K562 treated with DMSO at 1 percent for 12 hours (cell line): ENCODE results near the gene PNPLA7. TPM values are rescaled to one million over a fixed set of nuclear protein-coding genes. Genes with fewer than 3 reads are reported as not detected.

ENCODE experiments used
- total RNA-seq: library from RNA; unstranded; fragments of 300-600 nt; gene quantifications from 2 replicates; pipeline ENCODE4 v1.2.3, GENCODE V29; 2022; ENCODE audit not compliant: insufficient read depth

Gene PNPLA7
- total RNA-seq, result 0.81 and 1.3 TPM in 2 replicates

DNA sequence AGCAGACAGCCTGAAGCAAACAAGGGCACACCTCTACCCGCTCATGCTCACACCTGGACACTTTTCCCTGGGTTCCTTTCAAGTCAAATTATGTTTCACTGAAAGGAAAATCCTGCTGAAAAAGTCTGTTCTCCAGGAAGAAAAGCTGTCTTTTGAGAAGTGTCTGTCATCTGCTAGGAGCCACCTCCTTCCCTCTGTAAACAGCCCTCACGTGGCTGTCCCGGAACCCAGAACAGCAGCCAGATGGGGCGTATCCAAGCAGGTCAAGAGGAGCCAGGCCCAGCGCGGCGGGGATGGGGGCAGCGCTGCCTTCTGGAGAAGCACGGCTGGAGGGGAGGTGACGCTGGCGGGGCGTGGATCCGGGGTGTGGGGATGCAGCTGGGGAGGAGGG lies at the start of gene PNPLA7:
PNPLA7 (minus strand) TSS at position 172 of the 391 bp plus-strand sequence. CDS start 205 bp downstream, outside the sequence.

DNA sequence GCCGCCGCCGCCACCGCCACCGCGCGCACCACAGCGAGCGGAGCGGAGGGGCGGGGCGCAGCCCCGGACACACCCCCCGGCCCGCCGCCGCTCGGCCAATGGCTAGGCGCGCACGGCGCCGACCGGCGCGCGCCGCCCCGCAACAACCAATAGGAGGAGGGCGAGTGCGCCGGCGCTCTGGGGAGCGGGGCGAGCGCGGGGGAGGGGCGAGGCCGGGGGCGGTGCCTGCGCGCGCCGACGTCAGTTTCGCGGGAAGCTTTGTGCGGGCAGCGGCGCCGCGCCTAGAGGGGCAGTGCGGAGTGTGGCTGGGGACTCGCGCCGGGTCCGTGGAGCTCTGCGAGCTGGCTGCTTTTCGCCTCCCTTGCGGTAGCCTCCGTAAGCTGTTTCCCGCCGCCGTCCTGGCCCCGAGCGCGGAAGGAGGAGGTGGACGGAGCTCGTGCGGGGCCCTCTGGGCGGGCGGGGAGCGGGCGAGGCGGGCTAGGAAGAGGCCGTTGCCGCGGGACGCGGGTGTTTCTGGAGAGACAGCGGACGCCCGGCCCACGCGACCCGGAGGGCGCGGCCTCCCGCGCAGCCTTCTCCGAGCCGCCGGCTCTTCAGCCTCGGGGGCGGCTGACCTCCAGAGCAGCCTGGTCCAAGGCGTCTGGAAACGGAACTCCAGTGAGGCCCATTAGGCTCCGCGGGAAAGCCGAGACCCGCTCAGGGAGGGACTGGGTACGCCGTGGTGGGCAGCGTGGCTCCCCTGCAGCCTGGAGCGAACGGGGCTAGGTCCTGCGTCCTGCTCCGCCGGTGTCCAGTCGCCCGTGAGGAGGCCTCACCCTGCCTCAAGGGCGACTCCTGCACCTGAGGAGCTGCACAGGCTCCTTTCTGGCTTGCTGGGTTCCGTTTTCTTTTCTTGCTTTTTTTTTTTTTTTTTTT lies 40.5 kb upstream of the PNPLA7 start, which contains the start of gene ZMYND19:
ZMYND19 (minus strand) TSS at position 44 of the 915 bp plus-strand sequence. CDS start 249 bp downstream, outside the sequence.

DNA sequence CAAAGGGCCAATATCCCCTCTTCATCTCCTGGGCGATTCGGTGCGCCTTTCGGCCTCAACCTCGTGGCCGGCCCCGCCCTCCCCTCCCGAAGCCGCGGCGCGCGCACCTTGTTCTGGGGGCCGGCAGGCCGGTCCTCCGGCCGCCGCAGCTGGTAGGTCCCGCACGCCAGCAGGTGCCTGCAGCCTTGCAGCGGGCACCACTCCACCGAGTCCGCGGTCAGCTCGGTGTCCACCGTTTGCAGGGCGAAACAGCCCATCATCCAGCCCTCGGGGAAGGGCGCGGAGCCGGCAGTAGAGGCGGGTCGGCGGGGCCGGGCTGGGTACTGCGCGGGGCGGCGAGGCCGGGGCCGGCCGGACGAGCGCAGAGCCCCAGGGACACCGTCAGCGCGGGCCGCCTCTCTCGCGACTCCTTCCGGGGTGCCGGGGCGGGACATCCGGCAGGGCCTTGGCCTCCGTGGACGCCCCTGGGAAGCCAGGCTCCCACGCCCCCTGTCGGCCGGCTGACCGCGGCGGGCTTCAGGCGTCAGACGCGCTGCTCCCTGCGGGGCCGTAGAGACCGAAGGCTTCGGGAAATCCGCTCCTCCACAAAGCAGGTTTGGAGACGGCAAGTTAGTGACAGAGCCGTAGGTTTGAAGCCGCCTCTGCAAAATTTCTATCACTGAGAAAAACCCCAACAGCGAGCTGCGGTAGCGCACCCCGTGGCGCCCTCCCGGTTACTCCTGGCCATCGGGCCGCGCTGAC lies 28.5 kb upstream of the PNPLA7 start, which contains the start of gene DPH7:
DPH7 (minus strand) TSS at position 408 of the 741 bp plus-strand sequence; CDS start at position 260, 148 bp downstream.

GRCh38 chr9:137551264-137552021 lies 1.2 kb upstream of the PNPLA7 start, which contains the start of gene MRPL41:
MRPL41 (plus strand) TSS chr9:137551879; CDS start chr9:137552082, 203 bp downstream.

GRCh38 chr9:137459152-137459600 lies 91.0 kb downstream of the PNPLA7 start, which contains the start of gene NSMF:
NSMF (minus strand) TSS chr9:137459334; CDS start chr9:137459102, 232 bp downstream.

DNA sequence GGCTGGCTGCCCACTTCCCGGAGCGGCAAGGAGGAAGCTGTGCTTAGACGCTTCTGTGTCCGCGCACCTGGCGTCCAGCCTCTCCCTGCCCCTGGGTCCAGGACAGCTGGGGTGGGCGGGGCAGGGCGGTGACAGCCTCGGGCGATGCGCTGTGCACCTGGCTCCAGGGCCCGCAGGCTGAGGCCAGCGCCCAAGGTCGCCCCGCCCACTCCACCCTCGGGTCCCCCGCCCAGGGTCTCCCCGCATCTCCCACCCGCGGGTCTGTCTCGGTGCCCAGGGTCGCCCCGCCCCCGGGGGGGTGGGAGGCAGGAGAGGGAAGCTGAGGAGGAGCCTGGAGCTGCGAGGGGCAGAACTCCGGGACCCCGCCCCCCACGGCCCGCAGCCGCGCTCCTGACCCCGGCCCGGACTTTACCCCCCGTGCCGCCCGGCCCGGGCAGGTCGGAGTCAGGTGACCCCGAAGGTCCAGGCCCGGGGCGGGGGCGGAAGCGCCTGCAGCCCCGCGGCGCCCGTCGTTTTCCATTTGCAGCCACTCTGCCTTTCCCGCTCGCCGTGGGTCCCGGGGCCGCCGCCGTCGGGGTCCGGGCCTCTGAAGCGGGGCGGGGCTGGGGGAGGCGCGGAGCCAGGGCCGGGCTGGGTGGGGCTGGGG lies 108.8 kb downstream of the PNPLA7 start, which contains the start of gene ENTPD8:
ENTPD8 (minus strand) TSS at position 69 of the 646 bp plus-strand sequence. CDS start 3,072 bp downstream, outside the sequence.

DNA sequence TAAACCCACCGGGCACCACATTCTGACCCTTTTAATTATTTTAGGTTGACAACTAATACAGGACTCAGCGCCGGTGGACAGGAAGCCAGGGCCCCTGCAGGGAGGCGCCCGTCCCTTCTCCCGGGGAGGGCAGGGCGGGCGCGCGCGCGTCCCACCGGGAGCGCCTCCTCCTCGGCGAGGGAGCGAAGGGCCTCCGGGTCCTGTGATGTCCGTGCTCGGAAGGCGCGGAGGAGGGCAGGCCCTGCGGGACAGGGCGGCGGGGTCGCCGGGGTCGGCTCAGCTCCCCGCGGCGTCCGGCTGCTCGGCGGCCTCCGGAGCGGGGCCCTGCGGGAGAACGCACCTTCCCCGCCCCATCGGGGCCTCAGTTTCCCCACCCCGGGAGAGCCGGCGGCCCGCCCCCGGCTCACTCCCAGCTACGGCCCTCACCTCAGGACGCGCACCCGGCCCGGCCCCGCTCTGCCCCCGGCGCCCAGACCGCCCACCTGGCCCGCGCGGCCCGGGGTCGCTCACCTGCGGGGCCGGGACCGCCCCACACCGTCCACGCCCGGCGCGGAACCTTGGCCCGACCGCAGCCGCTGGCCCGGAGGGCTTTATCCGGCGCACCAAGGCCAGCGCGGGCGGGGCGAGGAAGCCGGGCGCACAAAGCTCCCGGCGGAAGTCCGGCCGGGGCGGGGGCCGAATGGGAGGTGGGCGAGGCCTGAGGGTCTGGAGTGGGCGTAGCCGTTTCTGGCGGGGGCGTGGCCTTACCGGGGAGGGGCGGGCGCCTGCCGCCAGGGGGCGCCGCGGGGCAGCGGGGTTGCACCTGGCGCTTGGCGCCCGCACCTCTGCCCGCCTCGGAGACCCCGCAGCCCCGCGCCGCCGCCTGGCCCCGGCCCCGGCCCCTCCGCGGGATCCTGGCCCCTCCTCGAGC lies 127.3 kb downstream of the PNPLA7 start, which contains the start of the genes EXD3 and NOXA1:
EXD3 (minus strand) TSS at position 559 of the 910 bp plus-strand sequence. CDS start 27,805 bp downstream, outside the sequence.
NOXA1 (plus strand) TSS at position 790 of the 910 bp plus-strand sequence. CDS start 137 bp downstream, outside the sequence.

Other genes starting within 250 kb of the PNPLA7 start
- 15.8 and 25.4 TPM in 2 replicates for gene NRARP, start 248.1 kb downstream of the PNPLA7 start, total RNA-seq
- gene EXD3, start 127.2 kb downstream of the PNPLA7 start, total RNA-seq, result 10.2 and 10.6 TPM in 2 replicates
- 1.6 TPM in 2 replicates for gene NOXA1, start 127.0 kb downstream of the PNPLA7 start, total RNA-seq
- gene ENTPD8, start 109.0 kb downstream of the PNPLA7 start, total RNA-seq, result 0.38 TPM in 1 of 2 replicates, not detected in the other
- gene NSMF, start 91.1 kb downstream of the PNPLA7 start, total RNA-seq, result 34.2 and 45.7 TPM in 2 replicates
- 82.9 and 176 TPM in 2 replicates for gene MRPL41, start 1.5 kb upstream of the PNPLA7 start, total RNA-seq
- gene DPH7, start 28.5 kb upstream of the PNPLA7 start, total RNA-seq, result 28.5 and 40.4 TPM in 2 replicates
- gene ZMYND19, start 40.1 kb upstream of the PNPLA7 start, total RNA-seq, result 42.7 and 44.0 TPM in 2 replicates
- gene ARRDC1, start 55.3 kb upstream of the PNPLA7 start, total RNA-seq, result 43.1 and 49.9 TPM in 2 replicates
- 35.9 and 58.9 TPM in 2 replicates for gene EHMT1, start 68.6 kb upstream of the PNPLA7 start, total RNA-seq